GM08714 (cell line): ENCODE data around the gene PLD2.

Source experiments
- H3K4me3 ChIP-seq: fragments of 200-500 bp; sonication (Bioruptor generic); 2 replicates; pipeline ENCODE4 v1.5.1; 2014; ENCODE audit warnings: mild to moderate bottlenecking, low read length, inconsistent platforms
- ZNF274 ChIP-seq: IDR thresholded peaks from 2 replicates; pipeline ENCODE4 v1.6.1; 2012; ENCODE audit warnings: mild to moderate bottlenecking, low read depth, low read length

PLD2 gene

DNA sequence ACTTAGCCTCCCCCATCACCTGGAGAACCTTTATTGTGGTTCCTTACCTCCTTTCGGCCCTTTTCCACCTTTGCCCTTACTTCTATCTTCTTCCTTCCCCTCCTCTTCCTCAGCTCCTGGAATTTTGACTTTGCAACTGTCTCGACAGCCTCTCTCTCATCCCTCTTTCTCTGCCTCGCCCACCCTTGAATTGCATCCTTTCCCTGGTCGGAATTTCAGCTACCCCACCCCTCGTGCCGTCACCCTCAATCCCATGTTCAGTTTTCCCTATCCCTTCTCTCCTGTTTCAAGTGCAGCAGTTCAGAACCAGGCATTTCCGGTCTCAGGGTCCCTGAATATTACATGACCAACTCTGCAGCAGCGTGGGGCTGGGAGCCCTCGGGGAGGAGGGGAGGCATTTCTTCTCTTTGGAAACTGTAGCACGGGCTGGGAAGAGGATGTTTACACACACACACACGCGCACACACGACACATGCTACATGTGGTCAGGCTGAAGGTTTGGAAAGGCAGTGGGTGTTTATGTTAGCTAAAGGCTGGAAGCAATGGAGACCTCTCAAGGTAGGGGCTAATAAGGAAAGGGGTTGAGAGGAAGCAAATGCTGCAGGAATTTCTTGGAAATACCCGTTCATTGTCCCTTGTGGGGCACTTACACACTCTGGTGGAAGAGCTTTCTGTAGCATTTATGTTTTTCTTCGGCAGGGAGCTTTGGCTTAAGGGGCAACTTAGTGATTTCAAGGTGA is 27.2 kb downstream of the PLD2 start:
- TF ChIP-seq ZNF274, result no peak
- H3K4me3 ChIP-seq, result peak overlapping the region; percentile 71

DNA sequence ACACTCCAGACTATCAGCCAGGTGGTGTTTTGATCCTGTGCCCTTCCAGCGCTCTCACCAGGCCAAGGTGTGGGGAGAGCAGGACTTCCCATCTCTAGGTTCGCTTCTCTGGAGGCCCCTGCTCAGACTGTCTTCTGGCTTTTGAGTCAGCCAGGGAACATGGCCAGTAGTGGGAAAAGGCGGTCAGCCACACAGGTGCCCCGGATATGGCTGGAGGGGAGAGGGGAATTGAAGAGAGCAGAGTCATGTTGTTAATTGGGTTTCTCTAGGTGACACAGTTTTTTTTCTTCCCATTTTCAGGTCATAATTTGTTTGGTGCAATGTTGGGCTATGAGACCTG is 27.7 kb downstream of the PLD2 start:
- no peak for TF ChIP-seq ZNF274
- H3K4me3 ChIP-seq, result peak overlapping the region; percentile 71; the same call in 1 of the 2 replicates

DNA sequence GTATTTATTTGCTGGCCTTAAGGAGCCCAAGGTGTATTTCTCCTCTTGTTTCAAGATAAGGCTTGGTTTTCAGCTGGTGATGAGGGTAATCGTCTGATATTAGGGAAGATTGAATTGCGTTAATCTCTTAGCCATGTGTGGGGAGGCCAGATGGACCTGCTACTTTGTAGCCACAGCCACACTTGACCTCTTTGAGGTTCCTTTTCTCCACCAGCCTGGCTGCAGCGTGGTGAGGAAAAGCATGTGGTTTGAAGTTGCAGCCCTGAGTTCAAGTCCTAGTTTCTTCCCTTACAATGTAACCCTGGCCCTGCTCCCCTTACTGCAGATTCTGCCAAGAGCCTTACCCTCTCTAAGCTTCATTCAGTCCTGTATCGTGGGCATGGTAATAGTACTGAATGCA is 29.3 kb downstream of the PLD2 start:
- H3K4me3 ChIP-seq, result no peak overlapping the region
- TF ChIP-seq ZNF274, result no peak

DNA sequence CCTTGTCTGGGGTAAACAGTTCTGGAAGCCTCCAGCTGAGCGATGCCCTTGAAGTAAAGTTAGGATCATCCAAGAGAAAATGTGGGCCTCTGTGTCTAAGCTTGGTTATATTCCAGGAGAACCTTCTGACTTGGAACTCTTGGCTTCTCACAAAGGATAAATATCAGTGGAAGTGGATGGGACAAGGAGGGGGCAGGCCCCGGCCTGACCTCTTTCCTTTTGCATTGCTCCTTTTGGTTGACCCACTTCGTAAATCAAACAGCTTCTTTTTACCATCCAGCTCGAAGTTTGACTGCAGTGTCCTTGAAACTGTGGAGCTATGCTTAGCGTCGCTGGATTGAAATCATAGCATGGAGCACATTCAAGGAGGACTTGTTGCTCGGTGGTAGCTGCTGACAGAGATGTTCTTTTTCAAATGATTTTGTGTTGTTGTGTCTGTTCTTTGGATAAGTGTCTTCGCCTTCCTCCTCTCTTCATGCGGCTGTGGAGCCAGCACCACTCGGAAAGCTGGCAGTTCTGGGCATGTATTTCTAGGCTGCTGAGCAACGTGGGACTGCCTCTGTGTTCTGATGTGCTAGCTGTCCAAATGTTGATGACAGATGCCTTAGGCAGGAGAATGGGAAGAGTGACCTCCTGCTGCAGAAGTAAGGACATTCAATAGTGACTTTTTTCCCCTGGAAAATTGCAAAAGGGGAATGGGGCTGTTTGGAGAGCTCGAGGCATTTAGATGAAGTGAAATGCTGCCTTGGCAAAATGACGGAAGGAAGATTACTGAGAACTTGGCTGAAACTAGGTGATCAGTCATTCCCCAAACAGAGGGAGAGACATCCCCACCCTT is 30.7 kb downstream of the PLD2 start:
- H3K4me3 ChIP-seq, result no peak overlapping the region
- TF ChIP-seq ZNF274, result no peak

DNA sequence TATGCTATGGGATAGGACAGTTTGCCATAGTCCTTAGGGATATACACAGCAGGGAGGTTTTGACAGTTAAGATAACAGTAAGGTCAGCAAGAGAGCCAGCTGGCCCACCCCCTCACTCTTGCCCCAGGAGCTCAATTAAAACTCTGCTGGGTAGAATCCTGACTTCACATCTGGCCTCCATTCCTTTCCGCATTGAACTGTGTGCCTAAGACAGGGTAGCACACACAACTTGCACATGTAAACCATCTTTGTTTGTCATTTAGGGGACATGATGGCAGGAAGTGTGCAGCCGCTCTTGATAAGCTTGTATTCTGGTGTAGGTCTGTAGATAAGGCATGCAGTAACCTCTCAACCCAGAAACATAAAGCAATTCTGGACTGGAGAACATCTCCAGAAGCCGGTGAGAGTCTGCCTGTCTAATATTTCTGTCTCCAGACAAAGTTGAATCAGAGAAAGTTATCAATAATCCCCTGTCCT is 31.4 kb downstream of the PLD2 start:
- H3K4me3 ChIP-seq, result no peak overlapping the region
- no peak for TF ChIP-seq ZNF274

DNA sequence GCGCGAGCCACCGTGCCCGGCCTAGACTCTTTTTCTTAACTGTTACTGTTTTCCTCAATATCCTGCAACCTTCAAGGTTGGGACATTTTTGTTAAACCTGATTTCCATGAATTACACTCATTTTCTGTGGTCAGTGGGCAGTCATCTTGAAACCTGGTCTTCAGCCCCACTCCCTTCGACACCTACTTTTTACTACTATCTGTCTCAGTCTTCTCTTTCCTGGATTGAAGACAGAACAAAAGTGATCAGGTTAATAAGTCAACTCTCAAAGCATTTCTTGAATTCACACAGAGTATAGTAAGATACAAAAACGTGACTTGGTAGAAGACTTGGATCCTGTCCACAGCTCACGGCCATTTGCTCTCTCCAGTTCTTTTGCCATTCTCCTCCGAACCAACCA is 32.3 kb downstream of the PLD2 start:
- TF ChIP-seq ZNF274, result no peak
- no peak overlapping the region for H3K4me3 ChIP-seq

DNA sequence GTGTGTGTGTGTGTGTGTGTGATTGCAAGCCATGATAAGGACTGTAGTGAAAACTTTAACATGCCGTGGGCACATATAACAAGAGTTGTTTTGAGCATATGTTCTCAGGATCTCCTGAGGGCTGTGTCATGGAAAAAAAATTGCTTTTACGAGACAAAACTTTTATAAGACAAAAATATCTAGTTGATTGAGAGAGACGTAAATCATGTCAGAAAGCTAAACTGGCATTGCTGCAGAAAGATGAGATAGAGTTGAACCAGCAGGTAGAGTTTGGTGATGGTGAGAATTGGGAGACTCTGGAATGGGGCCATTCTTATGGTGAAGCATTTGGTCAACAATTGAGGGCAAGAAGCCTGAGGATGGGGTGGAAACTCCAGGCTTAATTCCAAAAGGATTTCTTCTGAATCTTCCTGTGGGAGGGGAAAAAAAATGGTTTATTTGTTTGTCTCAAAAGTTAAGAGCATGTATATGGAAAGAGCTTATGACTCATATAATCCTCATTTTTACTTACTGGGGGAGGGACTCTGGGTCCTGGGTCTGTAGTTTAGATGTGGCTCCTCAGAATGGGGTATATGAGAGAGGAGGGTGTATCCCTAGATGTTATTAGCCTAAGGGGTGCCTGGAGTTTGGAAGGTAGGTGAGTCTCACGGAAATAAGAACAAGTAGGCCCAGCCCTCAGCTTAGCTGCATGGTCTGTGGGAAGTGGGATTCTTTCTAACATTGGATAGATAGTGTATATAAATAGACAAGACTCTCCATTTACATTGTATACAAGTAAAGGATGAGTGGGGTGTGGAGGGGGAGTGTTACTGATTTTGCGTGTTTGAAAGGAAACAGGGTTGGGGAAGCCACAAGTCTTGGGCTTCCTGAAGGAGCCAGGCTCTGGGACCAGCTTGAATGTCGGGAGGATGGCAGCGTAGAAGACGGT is 33.3 kb downstream of the PLD2 start:
- H3K4me3 ChIP-seq, result no peak overlapping the region
- no peak for TF ChIP-seq ZNF274

DNA sequence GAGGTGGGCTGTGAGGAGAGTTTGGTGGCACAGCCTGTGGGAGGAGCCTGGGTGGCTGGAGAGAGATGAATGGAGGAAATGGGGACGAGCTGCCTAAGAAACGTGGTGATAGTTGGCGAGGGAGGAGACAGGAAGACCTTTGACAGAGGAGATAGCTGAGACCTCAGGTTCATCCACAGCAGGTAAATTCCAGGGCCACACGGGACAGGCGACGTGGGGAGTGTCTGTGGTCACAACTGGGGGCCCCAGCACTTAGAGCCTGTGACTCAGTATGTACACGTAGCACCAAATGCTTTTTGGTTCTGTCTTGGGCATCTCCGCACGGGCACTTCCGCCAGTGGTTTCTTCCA is 33.9 kb downstream of the PLD2 start:
- TF ChIP-seq ZNF274, result no peak

DNA sequence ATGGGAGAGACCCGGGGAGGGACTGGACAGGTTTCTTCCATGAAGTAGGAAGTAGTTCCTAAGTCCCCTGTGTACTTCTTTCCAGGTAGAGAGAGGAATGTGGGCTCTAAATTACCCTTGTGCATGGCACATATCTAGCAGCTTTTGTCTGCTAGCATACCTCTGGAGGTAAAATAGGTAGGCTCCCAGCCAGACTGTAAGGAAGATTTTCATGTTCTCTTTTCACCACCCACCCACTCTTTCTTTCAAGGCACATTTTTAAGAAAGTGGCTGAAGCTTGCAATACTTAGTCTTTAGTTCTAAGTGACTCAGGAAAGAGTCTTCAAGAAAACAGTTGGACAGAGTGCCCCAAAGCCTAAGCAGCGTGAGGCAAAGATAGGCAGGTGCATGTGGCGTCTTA is 35.4 kb downstream of the PLD2 start:
- no peak overlapping the region for H3K4me3 ChIP-seq
- TF ChIP-seq ZNF274, result no peak

More for the DNA sequence above, 33.9 kb downstream of the PLD2 start:
- H3K4me3 ChIP-seq, result no peak overlapping the region

DNA sequence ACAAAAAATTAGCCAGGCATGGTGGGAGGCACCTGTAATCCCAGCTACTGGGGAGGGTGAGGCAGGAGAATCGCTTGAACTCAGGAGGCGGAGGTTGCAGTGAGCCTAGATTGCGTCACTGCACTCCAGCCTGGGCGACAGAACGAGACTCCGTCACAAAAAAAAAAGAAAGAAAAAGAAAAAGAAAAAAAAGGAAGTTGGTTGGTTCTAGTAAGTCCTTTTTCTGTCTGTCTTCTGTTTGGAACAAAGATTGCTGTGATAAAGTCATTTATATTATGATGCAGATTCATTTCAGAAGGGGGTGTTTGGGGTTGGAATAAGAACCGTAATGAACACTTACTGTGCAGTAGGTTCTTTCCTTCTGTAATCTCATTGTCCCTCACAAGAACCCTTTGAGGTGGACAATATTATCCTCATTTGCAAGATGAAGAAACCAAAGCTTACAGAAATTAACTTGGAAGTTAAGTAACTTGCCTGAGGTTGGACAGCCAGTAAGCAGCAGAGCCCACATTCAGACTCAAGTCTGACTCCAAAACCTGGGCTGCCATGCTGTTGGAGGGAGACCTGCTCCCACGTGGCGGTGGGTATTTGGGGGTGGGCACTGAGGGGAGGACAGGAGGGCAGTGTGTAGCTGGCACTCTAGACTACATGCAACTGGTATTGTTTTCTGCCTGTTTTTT is 36.5 kb downstream of the PLD2 start:
- no peak for TF ChIP-seq ZNF274
- H3K4me3 ChIP-seq, result no peak overlapping the region

DNA sequence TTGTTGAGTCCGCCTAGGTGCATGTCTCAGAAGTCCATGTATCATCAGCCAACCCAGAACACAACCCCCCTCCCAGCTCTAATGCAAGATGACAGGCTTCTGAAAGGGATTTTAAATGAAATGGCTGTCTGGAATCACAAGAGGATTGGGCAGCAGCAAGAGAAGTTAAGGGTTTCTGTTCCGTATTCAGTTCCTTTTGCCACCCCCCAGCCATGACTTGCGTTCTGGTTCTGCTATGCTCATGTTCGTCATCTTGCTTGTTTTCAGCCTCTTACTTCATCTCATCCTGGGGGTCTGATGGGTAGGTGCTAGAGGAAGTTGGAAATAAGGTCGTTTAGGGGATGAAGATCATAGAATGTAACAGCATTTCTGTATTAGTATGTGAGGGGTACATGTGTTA is 38.2 kb downstream of the PLD2 start:
- H3K4me3 ChIP-seq, result no peak overlapping the region

DNA sequence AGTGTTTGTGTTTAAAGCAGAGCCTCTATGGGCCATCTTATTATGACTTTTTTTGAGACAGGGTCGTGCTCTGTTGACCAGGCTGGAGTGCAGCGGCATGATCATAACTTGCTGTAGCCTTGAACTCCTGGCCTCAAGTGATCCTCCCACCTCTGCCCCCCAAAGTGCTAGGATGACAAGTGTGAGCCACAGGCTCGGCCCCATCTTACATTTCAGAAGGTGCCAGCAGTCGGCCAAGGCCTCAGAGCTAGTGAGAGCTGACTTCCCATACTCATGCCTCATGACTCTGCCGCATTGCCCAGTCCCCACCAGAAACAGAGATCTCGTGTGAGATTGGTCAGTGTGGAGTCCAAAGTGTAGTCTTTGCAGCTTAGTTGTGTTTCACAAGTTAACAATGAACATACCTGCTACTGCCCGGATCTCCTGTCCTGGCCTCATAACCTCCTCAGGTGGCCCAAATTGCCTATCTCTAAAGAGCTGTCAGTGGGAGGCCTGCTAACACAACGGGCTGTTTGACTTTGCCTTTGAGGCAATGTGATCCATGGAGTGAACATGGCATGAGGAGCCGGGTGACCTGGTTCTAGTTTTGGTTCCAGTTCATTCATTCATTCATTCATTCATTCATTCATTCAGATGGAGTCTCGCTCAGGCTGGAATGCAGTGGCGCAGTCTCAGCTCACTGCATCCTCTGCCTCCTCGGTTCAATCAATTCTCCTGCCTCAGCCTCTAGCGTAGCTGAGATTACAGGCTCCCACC is 39.9 kb downstream of the PLD2 start:
- TF ChIP-seq ZNF274, result no peak
- H3K4me3 ChIP-seq, result no peak overlapping the region

More for the DNA sequence above, 38.2 kb downstream of the PLD2 start:
- no peak for TF ChIP-seq ZNF274

DNA sequence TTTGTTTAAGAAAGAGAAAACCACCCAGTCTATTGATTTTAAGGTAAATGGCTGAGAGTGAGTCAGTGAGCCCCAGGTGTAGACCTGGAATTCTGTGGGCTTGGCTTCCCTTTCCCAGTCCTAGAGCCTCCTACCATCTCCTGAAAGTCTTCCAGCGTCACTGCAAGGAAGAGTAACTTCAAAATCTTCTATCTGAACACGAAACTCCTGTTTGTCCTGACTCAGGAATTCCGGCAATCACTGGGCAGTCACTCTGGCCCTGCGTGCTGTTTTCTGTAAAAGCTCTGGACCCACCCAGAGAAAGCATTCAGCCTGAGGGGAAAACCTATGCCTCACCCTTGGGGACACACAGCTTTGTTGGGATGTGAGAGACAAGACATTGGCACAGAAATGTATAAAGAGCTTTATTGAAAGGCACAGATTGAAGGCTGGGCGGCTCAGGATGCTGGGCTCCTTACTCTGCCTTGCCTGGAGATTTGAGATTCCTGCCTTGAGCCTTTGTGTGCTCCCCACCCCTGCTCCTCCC is 42.1 kb downstream of the PLD2 start:
- TF ChIP-seq ZNF274, result no peak
- H3K4me3 ChIP-seq, result no peak overlapping the region
